GM18867 (cell line): ENCODE data around the gene C1QC.

Source experiments
- ATAC-seq: cut with Tn5 transposase; IDR thresholded peaks from one replicate; pipeline ENCODE4 v1.9.1; 2021; ENCODE audit warnings: mild to moderate bottlenecking, moderate library complexity; ENCODE audit not compliant: unreplicated experiment

The C1QC gene

GRCh38 chr1:22677931-22678896 is 34.8 kb downstream of the C1QC start:
- no peak for ATAC-seq

- ATAC-seq, result no peak
Observed at GRCh38 chr1:22680726-22681125, 37.3 kb downstream of the C1QC start.

DNA sequence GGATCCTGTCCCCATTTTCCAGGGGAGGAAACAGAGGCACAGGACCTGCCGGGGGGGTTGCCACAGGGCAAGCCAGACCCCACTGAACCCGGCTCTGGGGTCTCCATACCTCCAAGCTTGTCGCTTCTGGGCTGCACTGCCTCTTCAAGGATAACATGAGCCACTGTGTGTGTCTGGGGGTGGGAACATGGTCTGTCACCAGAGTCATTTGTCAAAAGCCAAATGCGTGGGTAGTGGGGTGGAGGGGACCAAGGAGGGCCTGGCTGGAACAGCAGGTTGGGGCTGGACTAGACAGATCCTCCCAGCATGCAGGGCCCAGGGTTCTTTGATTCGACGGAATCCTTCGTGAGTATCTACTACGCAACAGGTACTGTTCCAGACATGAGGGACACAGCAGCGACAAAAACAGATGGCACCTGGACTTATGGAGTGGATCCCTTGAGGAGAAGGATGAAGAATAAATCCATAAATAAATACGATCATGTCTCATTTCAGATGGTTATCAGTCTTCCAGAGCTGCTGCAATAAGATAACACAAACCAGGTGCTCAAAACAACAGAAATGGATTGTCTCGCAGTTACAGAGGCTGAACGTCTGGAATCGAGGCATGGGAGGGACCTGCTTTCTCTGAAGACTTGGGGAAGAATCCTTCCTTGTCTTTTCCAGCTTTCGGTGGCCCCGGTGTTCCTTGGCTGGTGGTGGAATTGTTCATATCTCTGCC is 38.3 kb downstream of the C1QC start:
- no peak for ATAC-seq

DNA sequence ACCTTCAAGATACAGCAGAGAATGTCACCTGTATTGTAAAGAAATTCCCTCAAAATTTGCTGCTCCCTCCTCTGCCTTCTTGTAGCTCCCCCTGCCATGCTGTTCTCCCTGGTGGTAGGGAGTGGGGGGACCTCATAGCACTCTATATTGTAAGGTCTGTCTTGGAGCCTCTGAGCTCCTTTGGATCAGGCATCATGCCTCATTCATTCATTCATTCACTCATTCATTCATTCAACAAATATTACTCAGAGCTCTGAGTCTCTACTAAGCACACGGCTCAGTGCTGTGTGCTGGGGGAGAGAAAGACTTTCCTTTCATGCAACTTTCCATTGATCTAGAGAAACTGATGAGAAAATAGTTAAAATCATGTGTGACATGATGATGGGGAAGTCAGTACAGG is 40.1 kb downstream of the C1QC start:
- ATAC-seq, result no peak

GRCh38 chr1:22685591-22686059 is 42.2 kb downstream of the C1QC start:
- no peak for ATAC-seq

GRCh38 chr1:22687191-22687590 is 43.8 kb downstream of the C1QC start:
- no peak for ATAC-seq

GRCh38 chr1:22688466-22688865 is 45.0 kb downstream of the C1QC start:
- ATAC-seq, result no peak

GRCh38 chr1:22689505-22689904 is 46.1 kb downstream of the C1QC start:
- no peak for ATAC-seq

- ATAC-seq, result no peak
Observed at GRCh38 chr1:22691031-22691753, 47.8 kb downstream of the C1QC start.

DNA sequence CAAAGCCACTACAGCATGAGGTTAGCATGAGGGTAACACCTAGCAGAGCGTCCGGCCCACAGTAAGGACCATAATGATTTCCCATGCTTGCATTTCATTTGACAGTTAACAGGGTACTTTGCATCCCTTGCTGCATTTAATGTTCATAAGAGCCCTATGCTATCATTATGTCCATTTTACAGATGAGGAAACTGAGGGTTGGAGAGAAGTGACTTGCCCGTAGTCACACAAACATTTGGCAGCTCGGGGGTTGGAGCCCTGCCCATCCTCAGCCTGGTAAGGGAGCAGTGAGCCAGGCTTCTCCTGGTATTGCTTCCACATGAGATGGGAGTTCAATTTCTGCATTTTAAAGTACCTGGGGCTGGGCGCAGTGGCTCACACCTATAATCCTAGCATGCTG is 50.7 kb downstream of the C1QC start:
- ATAC-seq, result no peak

DNA sequence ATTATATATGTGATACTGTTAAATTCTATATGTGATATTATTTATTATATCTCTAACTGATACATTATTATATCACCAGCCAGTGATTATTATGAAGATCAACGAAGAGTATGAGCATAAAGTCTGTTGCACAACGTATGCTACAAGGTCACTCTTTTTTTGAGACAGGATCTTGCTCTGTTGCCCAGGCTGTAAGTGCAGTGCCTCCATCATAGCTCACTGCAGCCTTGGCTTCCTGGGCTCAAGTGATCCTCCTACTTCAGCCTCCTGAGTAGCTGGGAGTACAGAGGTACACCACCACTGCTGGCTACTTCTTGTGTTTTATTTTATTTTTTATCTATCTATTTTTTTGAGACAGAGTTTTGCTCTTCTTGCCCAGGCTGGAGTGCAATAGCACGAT is 53.2 kb downstream of the C1QC start:
- no peak for ATAC-seq
